HCEC 1CT (cell line): ENCODE results near the gene IL1B.
A peak's percentile ranks its signal among the peaks of the same experiment; 100 is the strongest.
"Not testable (repeated sequence)": the region's sequence is repeated elsewhere in the genome, so short reads cannot be mapped to it uniquely, and the experiment has no call there.

Source experiments
- DNase-seq: peaks from one replicate; pipeline ENCODE4 v3.0.0-alpha.2; 2017

The IL1B gene

GRCh38 chr2:112849956-112850355 lies 13.4 kb upstream of the IL1B start:
- no peak for DNase-seq

GRCh38 chr2:112848833-112849232 lies 12.3 kb upstream of the IL1B start:
- DNase-seq: no peak

- no peak for DNase-seq
These were observed 9.5 kb upstream of the IL1B start for GRCh38 chr2:112846031-112846430.

GRCh38 chr2:112843836-112844235 lies 7.3 kb upstream of the IL1B start:
- no peak for DNase-seq

- no peak for DNase-seq
These were observed 6.7 kb upstream of the IL1B start for GRCh38 chr2:112843288-112843687.

GRCh38 chr2:112841295-112842044 lies 4.9 kb upstream of the IL1B start:
- DNase-seq: peak; percentile 19

DNA sequence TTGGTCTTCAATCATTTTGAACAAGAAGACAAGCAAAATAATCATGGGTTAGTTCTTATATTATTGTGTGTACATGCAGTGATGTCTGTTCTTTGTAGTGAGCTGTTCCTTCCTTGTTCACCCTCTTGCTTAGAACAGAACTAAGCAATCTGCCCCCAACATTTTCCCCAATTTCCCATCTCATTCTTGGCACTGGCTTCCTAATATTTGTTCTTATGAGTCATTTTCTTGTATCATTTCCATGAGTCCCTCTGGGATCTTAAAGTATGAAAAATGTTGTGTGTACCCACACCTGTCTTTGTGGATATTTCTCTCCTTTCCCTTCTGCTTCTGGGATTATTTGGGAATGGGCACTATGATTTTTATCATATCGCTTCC lies 3.5 kb upstream of the IL1B start:
- no peak for DNase-seq

DNA sequence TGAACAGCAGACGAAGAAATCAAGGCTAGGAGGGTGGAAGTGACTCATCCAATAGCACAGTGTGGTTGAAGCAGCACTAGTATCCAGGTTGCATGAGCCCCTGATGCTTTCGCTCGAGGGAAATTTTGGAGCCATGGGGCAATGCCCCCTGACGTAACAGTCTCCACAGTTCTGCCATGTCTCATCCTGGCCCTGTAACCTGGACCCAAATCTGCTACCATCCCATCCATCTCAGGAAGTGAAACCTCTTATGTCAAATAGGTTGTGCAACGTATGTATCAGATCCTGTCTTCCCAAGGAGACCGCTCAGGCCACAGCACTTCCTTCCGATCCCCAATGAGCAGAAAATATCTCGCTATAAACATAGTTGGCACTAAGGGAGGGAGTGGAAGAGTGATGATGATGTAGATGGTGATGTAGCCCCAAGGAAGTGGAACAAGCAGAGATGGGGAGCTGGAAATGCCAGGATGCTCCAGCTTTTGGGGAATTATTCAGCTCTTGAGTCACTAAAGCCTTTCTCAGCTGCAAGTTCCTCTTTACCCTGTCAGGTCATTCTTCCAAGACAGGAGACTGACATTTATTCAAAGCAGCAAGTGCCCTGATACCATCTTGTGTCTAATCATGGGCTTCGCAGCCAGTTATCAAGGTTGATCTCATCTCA lies 3.0 kb upstream of the IL1B start:
- peak; percentile 9 for DNase-seq

DNA sequence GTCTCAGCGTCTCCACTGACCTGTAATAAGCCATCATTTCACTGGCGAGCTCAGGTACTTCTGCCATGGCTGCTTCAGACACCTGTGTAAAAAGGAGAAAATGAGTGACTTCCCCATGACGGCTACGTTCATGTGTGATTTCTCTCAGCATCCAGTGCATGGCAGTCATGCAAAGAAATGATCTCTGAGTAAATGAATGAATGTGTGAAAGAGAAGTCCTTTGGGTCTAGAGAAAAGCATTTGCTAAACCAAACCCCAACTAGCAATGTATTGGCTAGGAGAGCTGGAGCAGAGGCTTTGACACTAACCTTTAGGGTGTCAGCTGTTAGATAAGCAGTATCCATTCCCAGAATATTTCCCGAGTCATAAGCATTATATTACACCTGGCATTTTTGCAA lies 417 bp downstream of the IL1B start:
- no peak for DNase-seq

GRCh38 chr2:112835536-112836162 lies 930 bp downstream of the IL1B start:
- DNase-seq: no peak

GRCh38 chr2:112835061-112835501 lies 1.5 kb downstream of the IL1B start:
- no peak for DNase-seq

GRCh38 chr2:112834396-112835037 lies 2.1 kb downstream of the IL1B start:
- DNase-seq: peak; percentile 19

GRCh38 chr2:112833976-112834375 lies 2.6 kb downstream of the IL1B start:
- DNase-seq: no peak

GRCh38 chr2:112833639-112833931 lies 3.0 kb downstream of the IL1B start:
- not testable (repeated sequence) for DNase-seq

- no peak for DNase-seq
These were observed 3.5 kb downstream of the IL1B start for GRCh38 chr2:112832841-112833638.

DNA sequence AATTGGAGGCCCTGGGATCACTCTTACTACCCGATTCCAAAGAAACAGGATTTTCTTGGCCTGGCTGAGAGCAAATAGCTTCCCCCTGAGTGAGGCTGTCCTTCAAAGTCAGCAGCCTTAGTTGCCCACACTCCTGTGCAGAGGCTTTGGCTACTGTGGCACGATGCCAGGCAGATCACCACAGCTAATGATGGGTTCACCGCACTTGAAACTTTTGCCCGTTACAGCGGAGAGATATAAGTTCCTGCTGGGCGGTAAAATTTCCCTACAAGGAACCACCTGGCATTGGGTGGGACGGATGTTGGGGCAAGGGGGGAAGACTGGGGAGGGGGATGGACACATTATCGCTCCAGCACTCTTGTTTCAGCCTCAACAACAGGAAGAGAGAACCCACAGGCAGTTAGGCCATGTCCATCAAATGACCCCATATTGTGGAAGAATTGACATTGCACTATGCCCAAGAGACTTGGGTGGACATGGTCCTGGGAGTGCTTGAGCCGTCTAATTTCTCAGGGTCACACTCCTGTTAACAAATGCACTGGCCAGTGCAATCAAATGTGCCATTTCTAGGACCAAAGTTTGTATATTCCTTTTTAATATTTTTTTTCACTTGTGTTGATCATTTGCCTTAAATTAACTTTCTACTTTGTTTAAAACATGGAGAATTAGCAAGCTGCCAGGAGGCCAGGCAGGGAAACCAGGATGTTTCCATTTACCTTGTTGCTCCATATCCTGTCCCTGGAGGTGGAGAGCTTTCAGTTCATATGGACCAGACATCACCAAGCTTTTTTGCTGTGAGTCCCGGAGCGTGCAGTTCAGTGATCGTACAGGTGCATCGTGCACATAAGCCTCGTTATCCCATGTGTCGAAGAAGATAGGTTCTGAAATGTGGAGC lies 4.4 kb downstream of the IL1B start:
- DNase-seq: no peak

DNA sequence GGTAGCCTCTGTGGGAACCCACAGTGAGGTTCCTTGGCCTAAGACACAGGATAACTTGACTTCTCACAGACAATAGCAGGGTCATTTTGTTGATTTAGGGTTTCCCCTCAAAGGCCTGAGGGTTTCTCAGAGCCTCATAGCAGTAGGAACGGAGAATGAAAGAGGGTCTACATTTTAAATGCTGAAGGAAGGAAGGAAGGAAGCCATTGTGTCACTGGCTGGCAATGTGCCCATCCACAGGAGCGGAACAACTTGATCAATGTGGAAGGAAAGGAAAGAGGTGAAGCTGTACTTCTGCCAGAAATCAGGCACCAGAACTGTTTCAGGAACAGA lies 5.1 kb downstream of the IL1B start:
- DNase-seq: no peak

DNA sequence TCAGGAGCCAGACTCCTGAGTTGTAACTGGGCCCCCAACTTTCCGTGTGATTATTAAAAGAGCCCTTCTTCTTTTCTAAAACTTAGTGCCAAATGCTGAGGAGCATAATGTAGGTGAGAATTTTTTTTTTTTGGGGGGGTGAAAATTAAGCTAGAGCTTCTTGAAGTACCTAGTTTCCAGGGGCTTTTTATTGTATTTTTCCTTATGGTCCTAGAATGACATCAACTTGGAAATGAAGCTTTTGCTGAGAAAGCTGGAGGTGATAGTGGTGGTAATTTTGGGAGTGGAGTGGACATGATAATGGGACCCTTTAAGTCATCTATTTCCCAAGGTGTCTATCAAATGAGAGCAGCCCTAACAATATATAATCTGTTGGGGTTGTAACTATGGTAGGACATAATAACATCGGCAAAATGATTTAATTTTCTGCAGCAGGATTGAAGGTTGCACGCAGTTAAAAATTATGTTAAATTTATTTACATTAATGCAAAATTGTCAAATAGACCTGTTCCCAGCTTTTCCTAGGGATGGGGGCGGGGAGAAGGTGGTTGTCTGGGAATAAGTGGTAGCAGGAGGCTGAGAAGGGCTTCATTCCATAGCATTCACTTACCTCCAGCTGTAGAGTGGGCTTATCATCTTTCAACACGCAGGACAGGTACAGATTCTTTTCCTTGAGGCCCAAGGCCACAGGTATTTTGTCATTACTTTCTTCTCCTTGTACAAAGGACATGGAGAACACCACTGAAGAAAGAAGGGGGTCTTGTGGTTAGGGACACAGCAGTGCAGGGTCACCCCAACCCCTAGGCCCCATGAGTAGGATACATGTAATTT lies 5.7 kb downstream of the IL1B start:
- DNase-seq: no peak

GRCh38 chr2:112829961-112830681 lies 6.5 kb downstream of the IL1B start:
- no peak for DNase-seq
